Measurements from ENCODE around the gene SF3A2. TPM values are rescaled to one million over a fixed set of nuclear protein-coding genes. Genes with fewer than 3 reads are reported as not detected.

The SF3A2 gene
- total RNA-seq, 2 donors from 2014 or later: 15.5 to 30.1 TPM

GRCh38 chr19:2242092-2242537 lies 5.5 kb downstream of the SF3A2 start:
- H3K4me1 ChIP-seq: peaks cover 57% of the 10 kb centered on the region

DNA sequence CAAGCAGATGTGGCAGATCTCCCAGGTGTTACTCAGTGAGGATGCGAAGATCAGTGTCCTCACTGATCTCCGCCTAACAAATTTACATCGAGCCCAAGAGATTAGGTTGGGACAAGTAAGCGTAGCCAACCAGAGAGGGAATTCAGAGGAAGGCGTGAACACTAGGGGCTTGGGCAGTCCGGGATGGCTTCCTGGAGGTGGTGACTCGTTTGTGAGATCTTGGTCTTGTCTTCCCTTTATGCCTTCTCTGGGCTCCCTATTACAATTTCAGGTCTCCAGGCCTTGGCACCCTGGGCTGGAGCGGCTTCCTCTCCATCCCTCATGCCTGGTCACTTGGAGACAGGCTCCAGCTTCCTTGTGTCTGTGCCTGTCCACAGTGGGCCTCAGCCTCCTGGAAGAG lies 6.2 kb downstream of the SF3A2 start:
- peaks cover 54% of the 10 kb centered on the region for H3K4me1 ChIP-seq
- intact Hi-C loops (cut with DNase I): no loop called here
- H3K27me3 ChIP-seq: no peaks in the 10 kb centered on the region

More at GRCh38 chr19:2242092-2242537, 5.5 kb downstream of the SF3A2 start:
- WGBS, 2 donors: 64 to 92% methylated on average over 10 to 12 of the region's 12 CpGs
- no peaks in the 10 kb centered on the region for H3K27me3 ChIP-seq
- DNase-seq (no peak), ATAC-seq (no peak)
- intact Hi-C loops (cut with DNase I): no loop called here
- no peak overlapping the region for H3K4me3 ChIP-seq
- TF ChIP-seq POLR2A (IDR thresholded peaks at IDR 0.05): no peak
- TF ChIP-seq, protein P1, sequence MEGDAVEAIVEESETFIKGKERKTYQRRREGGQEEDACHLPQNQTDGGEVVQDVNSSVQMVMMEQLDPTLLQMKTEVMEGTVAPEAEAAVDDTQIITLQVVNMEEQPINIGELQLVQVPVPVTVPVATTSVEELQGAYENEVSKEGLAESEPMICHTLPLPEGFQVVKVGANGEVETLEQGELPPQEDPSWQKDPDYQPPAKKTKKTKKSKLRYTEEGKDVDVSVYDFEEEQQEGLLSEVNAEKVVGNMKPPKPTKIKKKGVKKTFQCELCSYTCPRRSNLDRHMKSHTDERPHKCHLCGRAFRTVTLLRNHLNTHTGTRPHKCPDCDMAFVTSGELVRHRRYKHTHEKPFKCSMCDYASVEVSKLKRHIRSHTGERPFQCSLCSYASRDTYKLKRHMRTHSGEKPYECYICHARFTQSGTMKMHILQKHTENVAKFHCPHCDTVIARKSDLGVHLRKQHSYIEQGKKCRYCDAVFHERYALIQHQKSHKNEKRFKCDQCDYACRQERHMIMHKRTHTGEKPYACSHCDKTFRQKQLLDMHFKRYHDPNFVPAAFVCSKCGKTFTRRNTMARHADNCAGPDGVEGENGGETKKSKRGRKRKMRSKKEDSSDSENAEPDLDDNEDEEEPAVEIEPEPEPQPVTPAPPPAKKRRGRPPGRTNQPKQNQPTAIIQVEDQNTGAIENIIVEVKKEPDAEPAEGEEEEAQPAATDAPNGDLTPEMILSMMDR (IDR thresholded peaks at IDR 0.05): no peak
- peaks cover 33 to 39% of the 10 kb centered on the region in 2 donors for H3K36me3 ChIP-seq (replicated peaks in 1 of 2; ENCODE audit: insufficient read depth in 1 of 2, low read depth in 2 of 2)
- no peak overlapping the region for H3K27ac ChIP-seq
- no peaks in the 10 kb centered on the region for H3K9me3 ChIP-seq

DNA sequence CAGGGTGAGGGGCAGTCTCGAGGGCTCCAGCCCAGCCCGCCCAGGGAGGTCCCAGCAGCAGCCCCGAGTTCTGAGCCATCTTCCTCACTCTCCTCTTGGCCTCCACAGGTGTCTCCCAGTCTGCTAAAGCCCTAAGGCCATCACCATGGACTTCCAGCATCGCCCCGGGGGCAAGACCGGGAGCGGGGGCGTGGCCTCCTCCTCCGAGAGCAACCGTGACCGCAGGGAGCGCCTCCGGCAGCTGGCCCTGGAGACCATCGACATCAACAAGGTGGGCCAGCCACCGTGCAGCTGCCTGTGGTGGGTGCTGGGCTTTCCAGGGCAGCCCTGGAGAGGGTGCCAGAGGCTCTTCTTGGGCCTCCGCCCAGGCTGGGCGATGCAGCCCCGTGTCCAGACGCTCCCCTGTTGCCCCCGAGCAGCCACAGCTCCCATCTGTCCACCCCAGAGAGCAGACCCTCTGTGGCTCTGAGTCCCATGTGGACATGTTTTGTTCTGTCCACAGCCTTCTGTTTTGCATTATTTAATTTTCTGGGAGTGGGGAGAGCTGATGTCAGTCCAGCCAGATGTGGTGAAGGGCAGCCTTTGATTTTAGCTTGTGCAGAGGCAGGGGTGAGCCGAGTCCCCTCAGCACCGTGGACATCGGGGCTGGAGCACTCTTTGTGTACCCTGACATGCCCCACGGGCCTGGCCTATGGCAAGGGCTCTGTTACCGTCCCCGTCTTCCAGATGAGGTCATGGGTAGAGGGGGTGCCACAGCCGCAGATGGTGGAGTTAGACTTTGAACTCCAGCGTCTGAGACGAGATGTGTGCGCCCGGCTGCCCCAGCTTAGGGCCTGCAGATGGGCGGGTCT lies 6.9 kb downstream of the SF3A2 start:
- ATAC-seq (no peak), DNase-seq (peak in 1 of 4 donors; percentile 31)
- Histone ChIP-seq H3K4me1 (peaks cover 47% of the 10 kb centered on the region), H3K27ac (no peak overlapping the region), H3K36me3 (replicated peaks in 1 of 2; ENCODE audit: insufficient read depth in 1 of 2, low read depth in 2 of 2) (peaks cover 33 to 41% of the 10 kb centered on the region in 2 donors), H3K27me3 (no peaks in the 10 kb centered on the region), H3K4me3 (no peak overlapping the region), H3K9me3 (no peaks in the 10 kb centered on the region)
- WGBS, 2 donors: 72 to 73% methylated on average over 18 to 32 of the region's 32 CpGs
- TF ChIP-seq, protein P1 (IDR thresholded peaks at IDR 0.05): no peak
- no peak for TF ChIP-seq POLR2A (IDR thresholded peaks at IDR 0.05)
- intact Hi-C loops (cut with DNase I): no loop called here

More for the DNA sequence above, 6.2 kb downstream of the SF3A2 start:
- Histone ChIP-seq H3K36me3 (replicated peaks in 1 of 2; ENCODE audit: insufficient read depth in 1 of 2, low read depth in 2 of 2) (peaks cover 33 to 41% of the 10 kb centered on the region in 2 donors), H3K9me3 (no peaks in the 10 kb centered on the region), H3K4me3 (no peak overlapping the region), H3K27ac (no peak overlapping the region)
- TF ChIP-seq, protein P1 (IDR thresholded peaks at IDR 0.05): no peak
- no peak for TF ChIP-seq POLR2A (IDR thresholded peaks at IDR 0.05)
- 85 to 90% methylated on average over 8 of the region's 8 CpGs for WGBS, 2 donors
- DNase-seq (no peak), ATAC-seq (no peak)

DNA sequence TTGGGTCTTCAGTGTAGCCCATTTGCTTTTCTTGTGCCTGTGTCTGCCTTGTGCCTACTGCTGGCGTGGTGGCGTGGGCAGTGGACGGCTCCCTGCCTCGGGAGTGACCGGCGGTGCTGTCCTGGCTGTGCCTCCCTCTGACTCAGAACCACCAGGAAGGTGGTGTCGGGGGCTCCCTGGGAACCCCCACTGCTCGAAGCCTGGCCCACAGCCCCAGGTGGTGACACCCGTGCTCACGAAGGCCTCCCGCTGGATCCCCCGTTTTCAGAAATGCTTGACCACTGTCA lies 7.4 kb downstream of the SF3A2 start:
- DNase-seq (no peak), ATAC-seq (no peak)
- no peak overlapping the region for H3K4me3 ChIP-seq
- TF ChIP-seq POLR2A (IDR thresholded peaks at IDR 0.05): no peak
- TF ChIP-seq, protein P1 (IDR thresholded peaks at IDR 0.05): no peak
- H3K27me3 ChIP-seq: no peaks in the 10 kb centered on the region
- intact Hi-C loops (cut with DNase I): no loop called here
- no peak overlapping the region for H3K27ac ChIP-seq
- peaks cover 33 to 41% of the 10 kb centered on the region in 2 donors for H3K36me3 ChIP-seq (replicated peaks in 1 of 2; ENCODE audit: insufficient read depth in 1 of 2, low read depth in 2 of 2)
- 88 to 97% methylated on average over 6 to 12 of the region's 12 CpGs for WGBS, 2 donors
- no peaks in the 10 kb centered on the region for H3K9me3 ChIP-seq
- peaks cover 41% of the 10 kb centered on the region for H3K4me1 ChIP-seq
